A673 (cell line): ENCODE results near the gene ADPRM. TPM values are rescaled to one million over a fixed set of nuclear protein-coding genes. Genes with fewer than 3 reads are reported as not detected.
A peak's percentile ranks its signal among the peaks of the same experiment; 100 is the strongest.
"Not testable (repeated sequence)": the region's sequence is repeated elsewhere in the genome, so short reads cannot be mapped to it uniquely, and the experiment has no call there.

ENCODE experiments used
- BruUV-seq: library from RNA; stranded (reverse); fragments of 400-500 nt; replicated peaks from 2 replicates; lab custom pipeline; 2021; lab: Mats Ljungman, UMichigan
- CTCF ChIA-PET: fragments of 300-600 bp; sonication (Branson Sonifier 250); formaldehyde crosslinking; loops from one replicate; lab custom pipeline; 2022; ENCODE audit warnings: antibody characterized with exemption; lab: Charles Lee
- POLR2A ChIA-PET: fragments of 300-600 bp; sonication (Branson Sonifier 250); formaldehyde crosslinking; loops from one replicate; lab custom pipeline; 2022; ENCODE audit warnings: antibody characterized with exemption; ENCODE audit not compliant: low non-redundant PET; lab: Charles Lee
- DNase-seq: peaks from one replicate; pipeline ENCODE4 v3.0.0-alpha.2; 2015; ENCODE audit warnings: low spot score
- H3K27ac ChIP-seq: fragments of 200-600 bp; sonication (generic); 2 replicates; pipeline ENCODE4 v1.5.1; 2016; ENCODE audit warnings: mixed run types, low read depth, mild to moderate bottlenecking, mixed read lengths, antibody characterized with exemption, low read length; ENCODE audit not compliant: poor library complexity, severe bottlenecking
- H3K27me3 ChIP-seq: fragments of 200-600 bp; sonication (generic); replicated peaks from 2 replicates; pipeline ENCODE4 v1.6.1; 2017; ENCODE audit warnings: mixed run types, low read depth, mild to moderate bottlenecking, mixed read lengths, antibody characterized with exemption, low read length; ENCODE audit not compliant: insufficient read depth, poor library complexity
- H3K36me3 ChIP-seq: fragments of 200-600 bp; sonication (generic); 2 replicates; pipeline ENCODE4 v1.6.1; 2016; ENCODE audit warnings: mixed run types, mild to moderate bottlenecking, mixed read lengths, antibody characterized with exemption, low read length; ENCODE audit not compliant: insufficient read depth, poor library complexity, severe bottlenecking
- H3K4me1 ChIP-seq: fragments of 200-600 bp; sonication (generic); 2 replicates; pipeline ENCODE4 v1.6.1; 2017; ENCODE audit warnings: mixed run types, mild to moderate bottlenecking, mixed read lengths, antibody characterized with exemption, low read length; ENCODE audit not compliant: insufficient read depth, poor library complexity, severe bottlenecking
- H3K4me3 ChIP-seq: fragments of 200-600 bp; sonication (generic); 2 replicates; pipeline ENCODE4 v1.5.1; 2016; ENCODE audit warnings: low read depth, mixed run types, mild to moderate bottlenecking, mixed read lengths, low read length; ENCODE audit not compliant: poor library complexity, severe bottlenecking
- H3K9me3 ChIP-seq: fragments of 200-600 bp; sonication (generic); 2 replicates; pipeline ENCODE4 v1.6.1; 2016; ENCODE audit warnings: mixed run types, low read depth, mild to moderate bottlenecking, mixed read lengths, antibody characterized with exemption, low read length; ENCODE audit not compliant: poor library complexity, severe bottlenecking
- EZH2 ChIP-seq: fragments of 200-600 bp; sonication (generic); IDR thresholded peaks from 2 replicates; pipeline ENCODE4 v1.6.1; 2017; ENCODE audit warnings: borderline replicate concordance, low read depth, mild to moderate bottlenecking, mixed read lengths, antibody characterized with exemption, low read length; ENCODE audit not compliant: poor library complexity, severe bottlenecking
- intact Hi-C: fragments of 100-400 bp; cut with micrococcal nuclease; formaldehyde crosslinking; loops from one replicate; pipeline ENCODE4 v1.10.0; 2022; ENCODE audit not compliant: unreplicated experiment
- total RNA-seq: library from RNA; stranded (reverse); gene quantifications from 2 replicates; pipeline ENCODE4 v1.2.3, GENCODE V29; 2021
- TF ChIP-seq, protein P1 (sequence below): fragments of 300-800, 200-600 bp; sonication (generic); conservative IDR thresholded peaks from 2 replicates; pipeline ENCODE4 v1.5.1; 2017; ENCODE audit warnings: low read depth, mild to moderate bottlenecking, antibody characterized with exemption, low read length, moderate library complexity, mixed read lengths

Gene ADPRM
- total RNA-seq, 1 experiment from 2014 or later = 8.4 TPM

DNA sequence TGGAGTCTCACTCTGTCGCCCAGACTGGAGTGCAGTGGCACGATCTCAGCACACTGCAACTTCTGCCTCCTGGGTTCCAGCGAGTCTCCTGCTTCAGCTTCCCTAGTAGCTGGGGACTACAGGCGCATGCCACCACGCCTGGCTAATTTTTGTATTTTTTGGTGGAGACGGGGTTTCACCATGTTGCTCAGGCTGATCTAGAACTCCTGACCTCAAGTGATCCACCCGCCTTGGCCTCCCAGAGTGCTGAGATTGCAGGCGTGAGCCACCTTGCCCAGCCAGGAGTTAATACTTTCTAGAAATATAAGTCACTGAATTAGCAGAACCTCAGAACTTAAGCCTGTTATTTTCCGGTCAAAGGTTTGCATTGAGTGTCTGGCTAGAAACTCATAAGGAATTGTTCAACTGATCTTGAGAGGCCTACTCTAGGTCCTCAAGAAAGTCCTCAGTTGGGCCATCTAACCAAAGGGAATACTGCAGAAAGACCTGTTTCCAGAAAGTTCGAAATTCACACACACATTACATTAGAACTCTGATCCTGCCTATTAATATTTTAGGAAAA, 31.0 kb downstream of the ADPRM start:
- Histone ChIP-seq H3K4me3 (no peak overlapping the region), H3K27ac (no peak overlapping the region), H3K4me1 (peaks cover 11% of the 10 kb centered on the region), H3K9me3 (no peaks in the 10 kb centered on the region), H3K27me3 (peaks cover 4% of the 10 kb centered on the region), H3K36me3 (no peaks in the 10 kb centered on the region)
- ChIA-PET POLR2A (no interaction called here), CTCF (no interaction called here)
- no TSS peak for BruUV-seq
- no peak for DNase-seq
- no peak for TF ChIP-seq EZH2
- TF ChIP-seq, protein P1, sequence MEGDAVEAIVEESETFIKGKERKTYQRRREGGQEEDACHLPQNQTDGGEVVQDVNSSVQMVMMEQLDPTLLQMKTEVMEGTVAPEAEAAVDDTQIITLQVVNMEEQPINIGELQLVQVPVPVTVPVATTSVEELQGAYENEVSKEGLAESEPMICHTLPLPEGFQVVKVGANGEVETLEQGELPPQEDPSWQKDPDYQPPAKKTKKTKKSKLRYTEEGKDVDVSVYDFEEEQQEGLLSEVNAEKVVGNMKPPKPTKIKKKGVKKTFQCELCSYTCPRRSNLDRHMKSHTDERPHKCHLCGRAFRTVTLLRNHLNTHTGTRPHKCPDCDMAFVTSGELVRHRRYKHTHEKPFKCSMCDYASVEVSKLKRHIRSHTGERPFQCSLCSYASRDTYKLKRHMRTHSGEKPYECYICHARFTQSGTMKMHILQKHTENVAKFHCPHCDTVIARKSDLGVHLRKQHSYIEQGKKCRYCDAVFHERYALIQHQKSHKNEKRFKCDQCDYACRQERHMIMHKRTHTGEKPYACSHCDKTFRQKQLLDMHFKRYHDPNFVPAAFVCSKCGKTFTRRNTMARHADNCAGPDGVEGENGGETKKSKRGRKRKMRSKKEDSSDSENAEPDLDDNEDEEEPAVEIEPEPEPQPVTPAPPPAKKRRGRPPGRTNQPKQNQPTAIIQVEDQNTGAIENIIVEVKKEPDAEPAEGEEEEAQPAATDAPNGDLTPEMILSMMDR = no peak
- intact Hi-C loops = no loop called here

DNA sequence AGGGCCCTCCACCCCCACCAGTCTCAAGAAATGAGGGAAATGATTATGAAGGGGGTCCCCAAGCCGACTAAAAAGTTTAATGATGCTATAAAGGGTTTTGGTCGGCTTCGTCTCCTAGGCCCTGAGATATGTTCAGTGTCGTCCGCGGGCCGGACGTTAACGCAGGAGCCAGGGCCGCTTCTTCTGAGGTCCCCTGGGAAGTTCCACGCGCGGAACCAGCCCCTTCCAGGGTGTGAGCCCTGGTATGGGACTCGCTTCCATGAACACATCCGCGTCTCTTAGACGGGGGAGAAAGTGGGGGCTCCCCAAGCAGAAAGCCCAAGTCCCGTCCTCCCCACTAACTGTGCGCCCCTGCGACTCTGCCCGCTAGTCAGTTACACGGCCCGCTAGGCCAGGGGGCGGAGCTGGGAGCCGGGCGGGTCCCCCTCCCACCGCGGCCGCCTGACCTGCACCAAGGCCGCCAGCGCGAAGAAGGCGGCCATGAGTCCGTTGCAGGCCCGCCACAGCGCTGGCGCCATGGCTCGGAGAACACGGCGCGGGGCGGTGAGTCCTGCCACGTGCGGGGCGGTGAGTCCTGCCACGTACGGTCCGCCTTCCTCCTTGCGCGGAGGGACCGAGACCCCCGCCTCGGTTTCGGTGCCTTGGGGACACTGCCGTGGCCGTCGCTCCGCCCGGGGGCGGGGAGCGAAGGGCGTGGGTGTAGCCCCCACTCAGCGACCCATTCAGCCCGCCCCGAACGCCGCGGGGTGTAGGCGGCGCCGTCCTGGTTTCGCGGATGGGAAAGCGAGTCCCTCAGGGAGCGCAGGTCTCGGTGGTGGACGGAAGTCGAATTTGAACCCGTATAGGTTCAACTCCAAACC, 32.2 kb downstream of the ADPRM start, which contains the start of gene TMEM220:
Gene TMEM220, minus strand, starts transcription at position 690 of the 860 bp plus-strand sequence. Its CDS starts 172 bp downstream, at position 518.
- Histone ChIP-seq H3K4me3 (peak within 1 kb of the TSS; percentile 52), H3K9me3 (no peaks in the 10 kb centered on the region), H3K27ac (no peak within 1 kb of the TSS), H3K27me3 (peaks cover 4% of the 10 kb centered on the region), H3K4me1 (peaks cover 11% of the 10 kb centered on the region), H3K36me3 (no peaks in the 10 kb centered on the region)
- BruUV-seq = no TSS peak
- no peak for TF ChIP-seq EZH2
- TF ChIP-seq, protein P1 = no peak
- POLR2A ChIA-PET = no interaction called here
- DNase-seq = peak; percentile 49
- intact Hi-C loops = loop anchor here (10.0 kb wide), 1 partner anchor 1205 kb away; no protein-coding TSS in a partner anchor
- CTCF ChIA-PET = no interaction called here

DNA sequence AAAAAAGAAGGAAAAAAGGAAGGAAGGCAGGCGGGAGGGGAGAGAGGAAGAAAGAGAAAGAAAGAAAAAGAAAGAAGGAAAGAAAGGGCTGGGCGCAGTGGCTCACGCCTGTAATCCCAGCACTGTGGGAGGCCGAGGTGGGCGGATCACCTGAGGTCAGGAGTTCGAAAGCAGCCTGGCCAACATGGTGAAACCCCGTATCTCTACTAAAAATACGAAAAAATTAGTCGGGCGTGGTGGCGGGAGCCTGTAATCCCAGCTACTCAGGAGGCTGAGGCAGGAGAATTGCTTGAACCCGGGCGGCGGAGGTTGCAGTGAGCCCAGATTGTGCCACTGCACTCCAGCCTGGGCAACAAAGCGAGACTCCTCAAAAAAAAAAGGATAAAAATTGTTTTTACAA, 32.9 kb downstream of the ADPRM start:
- intact Hi-C loops = loop anchor here (10.0 kb wide), 1 partner anchor 1205 kb away; no protein-coding TSS in a partner anchor
- H3K27ac ChIP-seq, DNase-seq, H3K27me3 ChIP-seq, POLR2A ChIA-PET, H3K36me3 ChIP-seq, H3K9me3 ChIP-seq, BruUV-seq: not testable (repeated sequence)
- H3K4me3 ChIP-seq = peak overlapping the region; percentile 52
- CTCF ChIA-PET = interaction anchor here (0.7 kb wide), 1 partner anchor 608 kb away, joined by 3 read pairs; no protein-coding TSS in a partner anchor
- peaks cover 11% of the 10 kb centered on the region for H3K4me1 ChIP-seq
